Activated naive CD8-positive, alpha-beta T cell treated with anti-CD3 and anti-CD28 coated beads, Interleukin-2, amount 10 ng/mL, durations not matched to agents 7 days and 5 days (primary cell): ENCODE results near the gene TNFAIP8L1. TPM values are rescaled to one million over a fixed set of nuclear protein-coding genes. Genes with fewer than 3 reads are reported as not detected.

Experiments
- ATAC-seq: fragments of 150-1000 bp; cut with Tn5 transposase; one replicate; pipeline ENCODE4 v1.10.0; 2021; ENCODE audit warnings: low read depth, moderate library complexity
- POLR2A ChIA-PET: fragments of 350-600 bp; sonication (Branson Sonifier 250); formaldehyde crosslinking; loops from one replicate; lab custom pipeline; 2021; ENCODE audit warnings: antibody characterized with exemption; lab: Charles Lee
- DNase-seq: peaks from one replicate; pipeline ENCODE4 v3.0.0; 2021
- H3K27ac Mint-ChIP-seq: one replicate; pipeline ENCODE4 v1.8.0; 2022; ENCODE audit warnings: mild to moderate bottlenecking, mixed read lengths
- H3K27me3 Mint-ChIP-seq: one replicate; pipeline ENCODE4 v1.8.0; 2022; ENCODE audit warnings: mild to moderate bottlenecking, moderate library complexity, mixed read lengths
- H3K36me3 Mint-ChIP-seq: one replicate; pipeline ENCODE4 v1.8.0; 2021; ENCODE audit warnings: mild to moderate bottlenecking, mixed read lengths
- H3K4me1 Mint-ChIP-seq: one replicate; pipeline ENCODE4 v1.8.0; 2021; ENCODE audit warnings: mixed read lengths
- H3K4me3 Mint-ChIP-seq: one replicate; pipeline ENCODE4 v1.8.0; 2022; ENCODE audit warnings: mild to moderate bottlenecking, moderate library complexity, mixed read lengths
- H3K9me3 Mint-ChIP-seq: one replicate; pipeline ENCODE4 v1.8.0; 2021; ENCODE audit warnings: mixed read lengths
- total RNA-seq, 2 experiments: library from RNA; stranded (reverse); gene quantifications; one replicate each; pipeline ENCODE4 v1.2.3, GENCODE V29; 2021

Gene TNFAIP8L1
- total RNA-seq, 2 experiments from 2014 or later: 18.9 to 19.5 TPM

GRCh38 chr19:4695224-4695731, 56.0 kb downstream of the TNFAIP8L1 start:
- no peaks in the 10 kb centered on the region for H3K27me3 Mint-ChIP-seq
- POLR2A ChIA-PET: no interaction called here

GRCh38 chr19:4697304-4697703, 58.0 kb downstream of the TNFAIP8L1 start:
- Mint-ChIP-seq H3K4me1 (peaks cover 1% of the 10 kb centered on the region), H3K9me3 (no peaks in the 10 kb centered on the region), H3K36me3 (peaks cover 17% of the 10 kb centered on the region), H3K27me3 (no peaks in the 10 kb centered on the region), H3K4me3 (no peak overlapping the region), H3K27ac (no peak overlapping the region)
- POLR2A ChIA-PET: no interaction called here
- no peak for DNase-seq
- ATAC-seq: no peak

More at GRCh38 chr19:4695224-4695731, 56.0 kb downstream of the TNFAIP8L1 start:
- H3K27ac Mint-ChIP-seq: no peak overlapping the region
- H3K9me3 Mint-ChIP-seq: no peaks in the 10 kb centered on the region
- H3K36me3 Mint-ChIP-seq: peaks cover 16% of the 10 kb centered on the region
- peaks cover 1% of the 10 kb centered on the region for H3K4me1 Mint-ChIP-seq
- ATAC-seq (no peak), DNase-seq (no peak)
- H3K4me3 Mint-ChIP-seq: no peak overlapping the region

- Mint-ChIP-seq H3K36me3 (peaks cover 13% of the 10 kb centered on the region), H3K27me3 (no peaks in the 10 kb centered on the region)
- ATAC-seq: no peak
Measured at GRCh38 chr19:4699826-4700692, 60.7 kb downstream of the TNFAIP8L1 start.

GRCh38 chr19:4700693-4700970, 61.3 kb downstream of the TNFAIP8L1 start:
- H3K9me3 Mint-ChIP-seq: no peaks in the 10 kb centered on the region
- peaks cover 13% of the 10 kb centered on the region for H3K36me3 Mint-ChIP-seq
- POLR2A ChIA-PET: no interaction called here

More at GRCh38 chr19:4699826-4700692, 60.7 kb downstream of the TNFAIP8L1 start:
- no peak for DNase-seq
- Mint-ChIP-seq H3K9me3 (no peaks in the 10 kb centered on the region), H3K27ac (no peak overlapping the region), H3K4me3 (no peak overlapping the region), H3K4me1 (peaks cover 1% of the 10 kb centered on the region)
- POLR2A ChIA-PET: no interaction called here

GRCh38 chr19:4701557-4701956, 62.2 kb downstream of the TNFAIP8L1 start:
- no peaks in the 10 kb centered on the region for H3K9me3 Mint-ChIP-seq
- H3K27ac Mint-ChIP-seq: no peak overlapping the region
- no peak for DNase-seq
- no peak for ATAC-seq
- H3K4me3 Mint-ChIP-seq: no peak overlapping the region
- POLR2A ChIA-PET: no interaction called here
- no peaks in the 10 kb centered on the region for H3K27me3 Mint-ChIP-seq
- peaks cover 13% of the 10 kb centered on the region for H3K36me3 Mint-ChIP-seq
- H3K4me1 Mint-ChIP-seq: peaks cover 1% of the 10 kb centered on the region

More at GRCh38 chr19:4700693-4700970, 61.3 kb downstream of the TNFAIP8L1 start:
- peaks cover 1% of the 10 kb centered on the region for H3K4me1 Mint-ChIP-seq
- H3K4me3 Mint-ChIP-seq: no peak overlapping the region
- ATAC-seq: no peak
- no peak overlapping the region for H3K27ac Mint-ChIP-seq
- DNase-seq: no peak
- no peaks in the 10 kb centered on the region for H3K27me3 Mint-ChIP-seq

GRCh38 chr19:4702764-4703163, 63.4 kb downstream of the TNFAIP8L1 start:
- Mint-ChIP-seq H3K9me3 (no peaks in the 10 kb centered on the region), H3K36me3 (peaks cover 13% of the 10 kb centered on the region), H3K27ac (peak overlapping the region; percentile 24), H3K27me3 (no peaks in the 10 kb centered on the region), H3K4me1 (no peaks in the 10 kb centered on the region), H3K4me3 (no peak overlapping the region)
- POLR2A ChIA-PET: no interaction called here
- ATAC-seq (no peak), DNase-seq (no peak)

- Mint-ChIP-seq H3K4me1 (no peaks in the 10 kb centered on the region), H3K36me3 (peaks cover 13% of the 10 kb centered on the region), H3K4me3 (no peak overlapping the region), H3K27ac (no peak overlapping the region), H3K9me3 (no peaks in the 10 kb centered on the region), H3K27me3 (no peaks in the 10 kb centered on the region)
- no peak for ATAC-seq
- POLR2A ChIA-PET: no interaction called here
- DNase-seq: no peak
Measured at GRCh38 chr19:4703671-4704316, 64.5 kb downstream of the TNFAIP8L1 start.

GRCh38 chr19:4704317-4704673, 65.0 kb downstream of the TNFAIP8L1 start:
- no peak overlapping the region for H3K27ac Mint-ChIP-seq
- no peak overlapping the region for H3K4me3 Mint-ChIP-seq
- POLR2A ChIA-PET: no interaction called here
- H3K9me3 Mint-ChIP-seq: no peaks in the 10 kb centered on the region
- DNase-seq (no peak), ATAC-seq (no peak)
- H3K36me3 Mint-ChIP-seq: peaks cover 16% of the 10 kb centered on the region
- H3K27me3 Mint-ChIP-seq: no peaks in the 10 kb centered on the region
- peaks cover 3% of the 10 kb centered on the region for H3K4me1 Mint-ChIP-seq

Other genes starting within 250 kb of the TNFAIP8L1 start
- gene SH3GL1, start 239.0 kb upstream of the TNFAIP8L1 start, total RNA-seq: 10 to 100 TPM; 54.6 to 56.8 TPM
- 10 to 100 TPM; 77.0 to 79.1 TPM for gene CHAF1A, start 236.9 kb upstream of the TNFAIP8L1 start, total RNA-seq
- gene UBXN6, start 181.7 kb upstream of the TNFAIP8L1 start, total RNA-seq: 10 to 100 TPM; 50.0 to 56.7 TPM
- gene HDGFL2, start 167.2 kb upstream of the TNFAIP8L1 start, total RNA-seq: 10 to 100 TPM; 56.5 to 58.0 TPM
- under 1 TPM; 0.06 to 0.11 TPM for gene PLIN4, start 121.0 kb upstream of the TNFAIP8L1 start, total RNA-seq
- 1 to 10 TPM in 1 of 2 experiments, under 1 TPM in 1; 0.37 to 1.1 TPM for gene PLIN5, start 104.3 kb upstream of the TNFAIP8L1 start, total RNA-seq
- not detected for gene LRG1, start 99.5 kb upstream of the TNFAIP8L1 start, total RNA-seq
- 1 to 10 TPM in 1 of 2 experiments, under 1 TPM in 1; 1.00 to 1.3 TPM for gene SEMA6B, start 79.8 kb upstream of the TNFAIP8L1 start, total RNA-seq
- 10 to 100 TPM; 33.3 to 34.8 TPM for gene MYDGF, start 30.8 kb downstream of the TNFAIP8L1 start, total RNA-seq
- gene DPP9, start 84.3 kb downstream of the TNFAIP8L1 start, total RNA-seq: 10 to 100 TPM; 91.7 TPM
- 10 to 100 TPM; 12.5 to 12.6 TPM for gene FEM1A, start 152.2 kb downstream of the TNFAIP8L1 start, total RNA-seq
- 10 to 100 TPM; 14.1 to 14.3 TPM for gene TICAM1, start 192.2 kb downstream of the TNFAIP8L1 start, total RNA-seq
- gene PLIN3, start 228.2 kb downstream of the TNFAIP8L1 start, total RNA-seq: 10 to 100 TPM; 22.8 to 25.5 TPM